Neural cell (in vitro differentiated cells): ENCODE results near the gene TOGARAM2. TPM values are rescaled to one million over a fixed set of nuclear protein-coding genes. Genes with fewer than 3 reads are reported as not detected.

Experiments used
- H2AFZ ChIP-seq: fragments of 200-600, 300-800 bp; sonication (generic), shearing (Covaris generic); 2 replicates; pipeline ENCODE4 v1.6.0; 2014; ENCODE audit warnings: low read depth, mild to moderate bottlenecking, antibody characterized with exemption, low read length, moderate library complexity
- H3F3A ChIP-seq: fragments of 200-600 bp; shearing (Covaris generic); 2 replicates; pipeline ENCODE4 v1.6.1; 2016; ENCODE audit warnings: mild to moderate bottlenecking, moderate library complexity, mixed read lengths, antibody characterized with exemption, low read length; ENCODE audit not compliant: insufficient read depth, poor library complexity, severe bottlenecking
- H3K27ac ChIP-seq: fragments of 200-600, 300-800 bp; sonication (generic), shearing (Covaris generic); 2 replicates; pipeline ENCODE4 v1.5.1; 2014; ENCODE audit warnings: mild to moderate bottlenecking, low read length, moderate library complexity
- H3K27me3 ChIP-seq: fragments of 300-800, 200-600 bp; sonication (generic), shearing (Covaris generic); 2 replicates; pipeline ENCODE4 v1.6.0; 2014; ENCODE audit warnings: mild to moderate bottlenecking, low read depth, low read length, moderate library complexity; ENCODE audit not compliant: insufficient read depth
- H3K36me3 ChIP-seq: fragments of 300-800, 200-600 bp; sonication (generic), shearing (Covaris generic); 2 replicates; pipeline ENCODE4 v1.5.1; 2014; ENCODE audit warnings: mild to moderate bottlenecking, antibody characterized with exemption, low read length, moderate library complexity; ENCODE audit not compliant: insufficient read depth
- H3K4me2 ChIP-seq: fragments of 300-800, 200-600 bp; sonication (generic), shearing (Covaris generic); 2 replicates; pipeline ENCODE4 v1.6.0; 2014; ENCODE audit warnings: mild to moderate bottlenecking, low read length
- H3K4me3 ChIP-seq: fragments of 300-800, 200-600 bp; sonication (generic), shearing (Covaris generic); 2 replicates; pipeline ENCODE4 v1.5.1; 2014; ENCODE audit warnings: mild to moderate bottlenecking, low read length, moderate library complexity
- H3K79me2 ChIP-seq: fragments of 200-600 bp; shearing (Covaris generic); replicated peaks from 2 replicates; pipeline ENCODE4 v1.6.0; 2014; ENCODE audit warnings: mild to moderate bottlenecking, low read length, moderate library complexity; ENCODE audit not compliant: insufficient read depth
- H3K9ac ChIP-seq: fragments of 300-800, 200-600 bp; sonication (generic), shearing (Covaris generic); 2 replicates; pipeline ENCODE4 v1.6.1; 2016; ENCODE audit warnings: mild to moderate bottlenecking, low read length, mixed read lengths
- H3K9me2 ChIP-seq: fragments of 200-600 bp; shearing (Covaris generic); 2 replicates; pipeline ENCODE4 v1.6.1; 2016; ENCODE audit warnings: mild to moderate bottlenecking, low read length, mixed read lengths; ENCODE audit not compliant: insufficient read depth
- H3K9me3 ChIP-seq: fragments of 200-600, 300-800 bp; sonication (generic), shearing (Covaris generic); 2 replicates; pipeline ENCODE4 v1.6.1; 2016; ENCODE audit warnings: mild to moderate bottlenecking, mixed run types, low read length, moderate library complexity, mixed read lengths
- H4K20me1 ChIP-seq: fragments of 200-600 bp; shearing (Covaris generic); 2 replicates; pipeline ENCODE4 v1.6.1; 2016; ENCODE audit warnings: mild to moderate bottlenecking, mixed run types; ENCODE audit not compliant: insufficient read depth
- EP300 ChIP-seq: fragments of 450-650 bp; conservative IDR thresholded peaks from 2 replicates; pipeline ENCODE4 v1.6.1; 2014; ENCODE audit warnings: antibody characterized with exemption, mild to moderate bottlenecking, moderate library complexity; ENCODE audit not compliant: poor library complexity, severe bottlenecking
- EZH2 ChIP-seq: fragments of 200-600, 300-800 bp; shearing (Covaris generic), sonication (generic); IDR thresholded peaks from 2 replicates; pipeline ENCODE4 v1.6.1; 2014; ENCODE audit warnings: antibody characterized with exemption, low read length, borderline replicate concordance, mild to moderate bottlenecking; ENCODE audit not compliant: insufficient read depth, poor library complexity, severe bottlenecking
- MXI1 ChIP-seq: fragments of 450-650 bp; conservative IDR thresholded peaks from 2 replicates; pipeline ENCODE4 v1.6.1; 2014; ENCODE audit warnings: antibody characterized with exemption, mild to moderate bottlenecking; ENCODE audit not compliant: poor library complexity, severe bottlenecking
- POLR2AphosphoS5 ChIP-seq: IDR thresholded peaks from 2 replicates; pipeline ENCODE4 v1.6.1; 2012
- RAD21 ChIP-seq: fragments of 450-650 bp; conservative IDR thresholded peaks from 2 replicates; pipeline ENCODE4 v1.6.1; 2014; ENCODE audit warnings: antibody characterized with exemption, mild to moderate bottlenecking, moderate library complexity
- SMC3 ChIP-seq: fragments of 450-650 bp; conservative IDR thresholded peaks from 2 replicates; pipeline ENCODE4 v1.6.1; 2014; ENCODE audit warnings: antibody characterized with exemption, mild to moderate bottlenecking, moderate library complexity; ENCODE audit not compliant: poor library complexity
- TAF1 ChIP-seq: IDR thresholded peaks from 2 replicates; pipeline ENCODE4 v1.6.1; 2012; ENCODE audit warnings: low read depth
- polyA plus RNA-seq: library from polyadenylated mRNA; depleted of rRNA; stranded (reverse); fragments of >200 nt; gene quantifications from 2 replicates; pipeline ENCODE4 v1.2.3, GENCODE V29; 2014
- TF ChIP-seq, protein P1 (sequence below): fragments of 450-650 bp; IDR thresholded peaks from 2 replicates; pipeline ENCODE4 v1.5.1; 2014; ENCODE audit warnings: antibody characterized with exemption, mild to moderate bottlenecking, moderate library complexity; ENCODE audit not compliant: poor library complexity, severe bottlenecking
- TF ChIP-seq, protein P2 (sequence below): IDR thresholded peaks from 2 replicates; pipeline ENCODE4 v1.6.1; 2012; ENCODE audit warnings: borderline replicate concordance

TOGARAM2 gene
- polyA plus RNA-seq, 1 donor from 2014 or later = 0.10 TPM

DNA sequence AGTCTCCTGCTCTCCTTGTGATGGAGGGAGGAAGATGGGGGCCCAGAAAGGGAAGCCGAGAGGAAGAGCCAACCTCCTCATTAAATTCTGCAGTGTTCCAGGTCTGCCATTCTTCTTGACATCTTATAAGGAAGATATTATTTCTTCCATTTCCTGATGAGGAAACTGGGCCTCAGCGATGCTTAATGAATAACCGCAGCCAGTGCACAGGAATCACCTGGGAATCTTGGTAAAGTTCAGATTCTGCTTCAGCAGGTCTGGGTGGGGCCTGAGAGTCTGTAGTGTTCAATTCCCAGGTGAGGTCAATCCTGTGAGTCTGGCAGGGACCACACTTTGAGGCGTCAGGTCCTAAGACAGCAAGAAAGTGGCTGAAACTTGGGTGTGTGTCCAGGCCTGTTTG, 75.9 kb downstream of the TOGARAM2 start:
- H2AFZ ChIP-seq = no peak overlapping the region
- no peak overlapping the region for H3K4me2 ChIP-seq
- no peaks in the 10 kb centered on the region for H3K36me3 ChIP-seq
- no peaks in the 10 kb centered on the region for H3K79me2 ChIP-seq
- no peaks in the 10 kb centered on the region for H3K9me2 ChIP-seq
- H3K9me3 ChIP-seq = no peaks in the 10 kb centered on the region
- H3K4me3 ChIP-seq = no peak overlapping the region
- H3K27me3 ChIP-seq = no peaks in the 10 kb centered on the region
- TF ChIP-seq EZH2 (no peak), EP300 (no peak), MXI1 (no peak), SMC3 (no peak), RAD21 (no peak), POLR2AphosphoS5 (no peak), TAF1 (no peak)
- TF ChIP-seq, protein P1, sequence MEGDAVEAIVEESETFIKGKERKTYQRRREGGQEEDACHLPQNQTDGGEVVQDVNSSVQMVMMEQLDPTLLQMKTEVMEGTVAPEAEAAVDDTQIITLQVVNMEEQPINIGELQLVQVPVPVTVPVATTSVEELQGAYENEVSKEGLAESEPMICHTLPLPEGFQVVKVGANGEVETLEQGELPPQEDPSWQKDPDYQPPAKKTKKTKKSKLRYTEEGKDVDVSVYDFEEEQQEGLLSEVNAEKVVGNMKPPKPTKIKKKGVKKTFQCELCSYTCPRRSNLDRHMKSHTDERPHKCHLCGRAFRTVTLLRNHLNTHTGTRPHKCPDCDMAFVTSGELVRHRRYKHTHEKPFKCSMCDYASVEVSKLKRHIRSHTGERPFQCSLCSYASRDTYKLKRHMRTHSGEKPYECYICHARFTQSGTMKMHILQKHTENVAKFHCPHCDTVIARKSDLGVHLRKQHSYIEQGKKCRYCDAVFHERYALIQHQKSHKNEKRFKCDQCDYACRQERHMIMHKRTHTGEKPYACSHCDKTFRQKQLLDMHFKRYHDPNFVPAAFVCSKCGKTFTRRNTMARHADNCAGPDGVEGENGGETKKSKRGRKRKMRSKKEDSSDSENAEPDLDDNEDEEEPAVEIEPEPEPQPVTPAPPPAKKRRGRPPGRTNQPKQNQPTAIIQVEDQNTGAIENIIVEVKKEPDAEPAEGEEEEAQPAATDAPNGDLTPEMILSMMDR = no peak
- TF ChIP-seq, protein P2, sequence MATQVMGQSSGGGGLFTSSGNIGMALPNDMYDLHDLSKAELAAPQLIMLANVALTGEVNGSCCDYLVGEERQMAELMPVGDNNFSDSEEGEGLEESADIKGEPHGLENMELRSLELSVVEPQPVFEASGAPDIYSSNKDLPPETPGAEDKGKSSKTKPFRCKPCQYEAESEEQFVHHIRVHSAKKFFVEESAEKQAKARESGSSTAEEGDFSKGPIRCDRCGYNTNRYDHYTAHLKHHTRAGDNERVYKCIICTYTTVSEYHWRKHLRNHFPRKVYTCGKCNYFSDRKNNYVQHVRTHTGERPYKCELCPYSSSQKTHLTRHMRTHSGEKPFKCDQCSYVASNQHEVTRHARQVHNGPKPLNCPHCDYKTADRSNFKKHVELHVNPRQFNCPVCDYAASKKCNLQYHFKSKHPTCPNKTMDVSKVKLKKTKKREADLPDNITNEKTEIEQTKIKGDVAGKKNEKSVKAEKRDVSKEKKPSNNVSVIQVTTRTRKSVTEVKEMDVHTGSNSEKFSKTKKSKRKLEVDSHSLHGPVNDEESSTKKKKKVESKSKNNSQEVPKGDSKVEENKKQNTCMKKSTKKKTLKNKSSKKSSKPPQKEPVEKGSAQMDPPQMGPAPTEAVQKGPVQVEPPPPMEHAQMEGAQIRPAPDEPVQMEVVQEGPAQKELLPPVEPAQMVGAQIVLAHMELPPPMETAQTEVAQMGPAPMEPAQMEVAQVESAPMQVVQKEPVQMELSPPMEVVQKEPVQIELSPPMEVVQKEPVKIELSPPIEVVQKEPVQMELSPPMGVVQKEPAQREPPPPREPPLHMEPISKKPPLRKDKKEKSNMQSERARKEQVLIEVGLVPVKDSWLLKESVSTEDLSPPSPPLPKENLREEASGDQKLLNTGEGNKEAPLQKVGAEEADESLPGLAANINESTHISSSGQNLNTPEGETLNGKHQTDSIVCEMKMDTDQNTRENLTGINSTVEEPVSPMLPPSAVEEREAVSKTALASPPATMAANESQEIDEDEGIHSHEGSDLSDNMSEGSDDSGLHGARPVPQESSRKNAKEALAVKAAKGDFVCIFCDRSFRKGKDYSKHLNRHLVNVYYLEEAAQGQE = no peak
- no peaks in the 10 kb centered on the region for H3F3A ChIP-seq
- H3K9ac ChIP-seq = no peak overlapping the region
- no peak overlapping the region for H3K27ac ChIP-seq
- no peaks in the 10 kb centered on the region for H4K20me1 ChIP-seq

DNA sequence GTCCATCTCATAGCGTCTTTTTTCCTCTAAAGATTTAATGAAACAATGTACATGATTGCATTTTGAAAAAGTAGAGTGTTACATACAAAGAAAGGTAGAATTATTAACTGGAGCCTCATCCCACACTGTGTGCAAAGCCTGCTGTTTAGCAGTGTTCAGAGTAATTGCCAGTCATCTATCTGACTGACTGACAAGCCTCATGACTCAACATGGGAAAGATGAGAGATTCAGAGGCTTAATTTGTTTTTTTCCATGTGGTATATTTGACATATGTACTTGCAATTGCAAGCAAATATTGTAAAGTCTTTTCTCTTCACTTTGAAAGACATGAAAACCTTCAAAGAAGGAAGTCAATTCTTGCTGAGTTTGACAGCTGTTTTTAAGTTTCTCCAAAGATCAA, 78.5 kb downstream of the TOGARAM2 start:
- peak overlapping the region; percentile 20 for H3K9ac ChIP-seq
- H3K27ac ChIP-seq = peak overlapping the region; percentile 60
- H3K27me3 ChIP-seq = no peaks in the 10 kb centered on the region
- no peak overlapping the region for H2AFZ ChIP-seq
- H3K36me3 ChIP-seq = no peaks in the 10 kb centered on the region
- peak; percentile 34 for TF ChIP-seq TAF1
- TF ChIP-seq, protein P1 = no peak
- TF ChIP-seq, protein P2 = peak; percentile 84
- TF ChIP-seq RAD21 = no peak
- peak; percentile 83 for TF ChIP-seq EP300
- no peak for TF ChIP-seq EZH2
- TF ChIP-seq POLR2AphosphoS5 = peak; percentile 77
- peak; percentile 31 for TF ChIP-seq MXI1
- TF ChIP-seq SMC3 = no peak
- H3K9me2 ChIP-seq = no peaks in the 10 kb centered on the region
- H3F3A ChIP-seq = no peaks in the 10 kb centered on the region
- H3K79me2 ChIP-seq = no peaks in the 10 kb centered on the region
- H3K9me3 ChIP-seq = no peaks in the 10 kb centered on the region
- no peaks in the 10 kb centered on the region for H4K20me1 ChIP-seq
- peak overlapping the region; percentile 19 for H3K4me3 ChIP-seq
- peak overlapping the region; percentile 69 for H3K4me2 ChIP-seq
